Neuronal stem cell (in vitro differentiated cells): Measurements from ENCODE around the gene REC114.

Experiments used
- DNase-seq: peaks from one replicate; pipeline ENCODE4 v3.0.0-alpha.2; 2013; ENCODE audit warnings: low spot score
- H2AFZ ChIP-seq: one replicate; pipeline ENCODE4 v1.6.1; 2013; ENCODE audit warnings: mild to moderate bottlenecking, low read length, inconsistent platforms
- H2AK5ac ChIP-seq: 2 replicates; pipeline ENCODE4 v1.6.1; 2013; ENCODE audit warnings: low read depth, mild to moderate bottlenecking, inconsistent platforms, low read length, moderate library complexity, mixed read lengths
- H2BK120ac ChIP-seq: 2 replicates; pipeline ENCODE4 v1.6.1; 2013; ENCODE audit warnings: low read depth, mild to moderate bottlenecking, inconsistent platforms, low read length, moderate library complexity, mixed read lengths
- H2BK12ac ChIP-seq: one replicate; pipeline ENCODE4 v1.6.1; 2013; ENCODE audit warnings: low read length, inconsistent platforms
- H2BK15ac ChIP-seq: 2 replicates; pipeline ENCODE4 v1.6.1; 2013; ENCODE audit warnings: mild to moderate bottlenecking, low read length, inconsistent platforms, mixed read lengths
- H2BK5ac ChIP-seq: one replicate; pipeline ENCODE4 v1.6.1; 2013; ENCODE audit warnings: inconsistent platforms, mild to moderate bottlenecking, low read length, moderate library complexity
- H3K14ac ChIP-seq: one replicate; pipeline ENCODE4 v1.6.1; 2013; ENCODE audit warnings: low read length, inconsistent platforms
- H3K18ac ChIP-seq: 2 replicates; pipeline ENCODE4 v1.6.1; 2013; ENCODE audit warnings: low read length, inconsistent platforms
- H3K23ac ChIP-seq: 2 replicates; pipeline ENCODE4 v1.6.1; 2013; ENCODE audit warnings: low read depth, mild to moderate bottlenecking, mixed read lengths, low read length, inconsistent platforms; ENCODE audit not compliant: poor library complexity
- H3K27ac ChIP-seq: replicated peaks from 3 replicates; pipeline ENCODE4 v1.5.1; 2013; ENCODE audit warnings: low read length, inconsistent platforms
- H3K27me3 ChIP-seq, 3 experiments: 2 replicates each; pipeline ENCODE4 v1.6.1; 2013; ENCODE audit warnings: low read length in 3 of 3, mild to moderate bottlenecking in 2 of 3, inconsistent platforms in 1 of 3, low read depth in 1 of 3, mixed read lengths in 1 of 3, moderate library complexity in 1 of 3; ENCODE audit not compliant: control insufficient read depth in 3 of 3, insufficient read depth in 3 of 3
- H3K36me3 ChIP-seq, 2 donors: replicated peaks in 1 of 2; 2 replicates each; pipeline ENCODE4 v1.6.1; 2013; ENCODE audit warnings: low read length in 2 of 2; ENCODE audit not compliant: control insufficient read depth in 2 of 2, insufficient read depth in 2 of 2
- H3K4ac ChIP-seq: 2 replicates; pipeline ENCODE4 v1.6.1; 2013; ENCODE audit warnings: inconsistent platforms, mild to moderate bottlenecking, low read length, moderate library complexity
- H3K4me1 ChIP-seq, 2 donors: 1 replicate in 1 of 2; 2 replicates in 1 of 2; pipeline ENCODE4 v1.6.1; 2013; ENCODE audit warnings: low read length in 2 of 2, low read depth in 1 of 2; ENCODE audit not compliant: control insufficient read depth in 2 of 2, insufficient read depth in 1 of 2
- H3K4me2 ChIP-seq: one replicate; pipeline ENCODE4 v1.6.1; 2013; ENCODE audit warnings: mild to moderate bottlenecking, low read length, inconsistent platforms; ENCODE audit not compliant: insufficient read depth, poor library complexity, severe bottlenecking
- H3K4me3 ChIP-seq, 2 donors: 2 replicates each; pipeline ENCODE4 v1.5.1; 2013; ENCODE audit warnings: low read length in 2 of 2, mild to moderate bottlenecking in 2 of 2, inconsistent platforms in 1 of 2, moderate library complexity in 1 of 2
- H3K79me1 ChIP-seq: one replicate; pipeline ENCODE4 v1.6.1; 2013; ENCODE audit warnings: low read depth, mild to moderate bottlenecking, inconsistent platforms, low read length, moderate library complexity
- H3K9ac ChIP-seq: one replicate; pipeline ENCODE4 v1.6.1; 2013; ENCODE audit warnings: mild to moderate bottlenecking, low read depth, low read length, inconsistent platforms; ENCODE audit not compliant: poor library complexity
- H3K9me3 ChIP-seq, 2 donors: replicated peaks in 1 of 2; 2 replicates each; pipeline versions ENCODE3 to v1.6.1; 2013; ENCODE audit warnings: low read length in 2 of 2, mild to moderate bottlenecking in 2 of 2, inconsistent platforms in 1 of 2, low read depth in 1 of 2, mixed read lengths in 1 of 2, moderate library complexity in 1 of 2; ENCODE audit not compliant: control insufficient read depth in 2 of 2, insufficient read depth in 1 of 2
- H4K8ac ChIP-seq: one replicate; pipeline ENCODE4 v1.6.1; 2013; ENCODE audit warnings: low read depth, mild to moderate bottlenecking, inconsistent platforms, low read length, moderate library complexity
- H4K91ac ChIP-seq: one replicate; pipeline ENCODE4 v1.6.1; 2013; ENCODE audit warnings: low read length, low read depth, mild to moderate bottlenecking, inconsistent platforms; ENCODE audit not compliant: poor library complexity
- WGBS, 2 donors: extraction: QIAGEN DNeasy Blood & Tissue Kit; methylation state at CpG; one replicate each; pipeline ENCODE4 v1.1.7; 2013; ENCODE audit warnings: missing lambda C conversion rate in 2 of 2, mixed read lengths in 1 of 2; ENCODE audit not compliant: insufficient read length in 2 of 2, insufficient replicate concordance in 1 of 2; ENCODE audit errors: extremely low coverage in 2 of 2; 5-methylcytosine and 5-hydroxymethylcytosine counted together

Gene REC114

GRCh38 chr15:73593304-73594074 lies 150.5 kb downstream of the REC114 start:
- no peak overlapping the region for H2BK120ac ChIP-seq
- H3K4me2 ChIP-seq: no peak overlapping the region
- no peak overlapping the region for H2AFZ ChIP-seq
- H2BK5ac ChIP-seq: no peak overlapping the region
- H2BK15ac ChIP-seq: no peak overlapping the region
- H3K36me3 ChIP-seq: peaks cover 8 to 49% of the 10 kb centered on the region in 2 donors
- no peak overlapping the region for H3K4me3 ChIP-seq
- H3K18ac ChIP-seq: no peak overlapping the region
- H3K14ac ChIP-seq: no peak overlapping the region
- peaks cover 2 to 22% of the 10 kb centered on the region in 2 donors for H3K4me1 ChIP-seq
- H4K8ac ChIP-seq: no peak overlapping the region
- no peaks in the 10 kb centered on the region for H3K79me1 ChIP-seq
- no CpG with 5 or more reads among the region's 9 CpGs for WGBS, 2 donors
- H3K4ac ChIP-seq: no peak overlapping the region
- no peak overlapping the region for H3K27ac ChIP-seq
- H4K91ac ChIP-seq: no peak overlapping the region
- H3K27me3 ChIP-seq: no peaks in the 10 kb centered on the region
- no peaks in the 10 kb centered on the region for H3K9me3 ChIP-seq
- H2BK12ac ChIP-seq: no peak overlapping the region
- H3K9ac ChIP-seq: no peak overlapping the region
- DNase-seq: no peak
- no peak overlapping the region for H3K23ac ChIP-seq
- no peak overlapping the region for H2AK5ac ChIP-seq

GRCh38 chr15:73594109-73594508 lies 151.1 kb downstream of the REC114 start:
- H3K14ac ChIP-seq: no peak overlapping the region
- no peak overlapping the region for H3K9ac ChIP-seq
- no peaks in the 10 kb centered on the region for H3K27me3 ChIP-seq
- H3K9me3 ChIP-seq: no peaks in the 10 kb centered on the region
- no peak overlapping the region for H4K8ac ChIP-seq
- no peak overlapping the region for H3K18ac ChIP-seq
- H2AK5ac ChIP-seq: no peak overlapping the region
- H3K27ac ChIP-seq: no peak overlapping the region
- no peak for DNase-seq
- no peak overlapping the region for H2BK5ac ChIP-seq
- H3K4ac ChIP-seq: no peak overlapping the region
- no peak overlapping the region for H2BK120ac ChIP-seq
- H3K4me3 ChIP-seq: no peak overlapping the region
- no CpG with 5 or more reads among the region's 2 CpGs for WGBS, 2 donors
- peaks cover 2 to 27% of the 10 kb centered on the region in 2 donors for H3K4me1 ChIP-seq
- H2BK12ac ChIP-seq: no peak overlapping the region
- no peak overlapping the region for H2AFZ ChIP-seq
- H2BK15ac ChIP-seq: no peak overlapping the region
- no peaks in the 10 kb centered on the region for H3K79me1 ChIP-seq
- no peak overlapping the region for H3K4me2 ChIP-seq
- no peak overlapping the region for H4K91ac ChIP-seq
- no peak overlapping the region for H3K23ac ChIP-seq
- H3K36me3 ChIP-seq: peaks cover 5 to 42% of the 10 kb centered on the region in 2 donors

- Histone ChIP-seq H3K18ac (no peak overlapping the region), H2BK12ac (no peak overlapping the region), H3K27me3 (no peaks in the 10 kb centered on the region), H4K91ac (no peak overlapping the region), H3K9me3 (no peaks in the 10 kb centered on the region), H3K4ac (no peak overlapping the region), H3K4me1 (peaks cover 8 to 33% of the 10 kb centered on the region in 2 donors), H2BK5ac (no peak overlapping the region), H3K79me1 (no peaks in the 10 kb centered on the region), H3K23ac (no peak overlapping the region), H4K8ac (no peak overlapping the region), H3K14ac (no peak overlapping the region), H3K9ac (no peak overlapping the region), H2BK15ac (no peak overlapping the region), H2BK120ac (no peak overlapping the region), H3K4me2 (no peak overlapping the region), H3K4me3 (no peak overlapping the region), H2AK5ac (no peak overlapping the region), H3K27ac (peak overlapping the region; percentile 21), H2AFZ (no peak overlapping the region), H3K36me3 (peaks cover 5 to 22% of the 10 kb centered on the region in 2 donors)
- DNase-seq: no peak
- no CpG with 5 or more reads among the region's 1 CpG for WGBS, 2 donors
Measured at GRCh38 chr15:73596174-73596573, 153.2 kb downstream of the REC114 start.

- no peak overlapping the region for H3K23ac ChIP-seq
- peak overlapping the region; percentile 44 for H3K18ac ChIP-seq
- no peak overlapping the region for H2BK120ac ChIP-seq
- H2BK5ac ChIP-seq: no peak overlapping the region
- H2AFZ ChIP-seq: no peak overlapping the region
- peak overlapping the region in 1 of 2 donors; percentile 9 for H3K4me3 ChIP-seq
- peaks cover under 1 to 13% of the 10 kb centered on the region in 2 donors for H3K36me3 ChIP-seq
- H3K27ac ChIP-seq: peak overlapping the region; percentile 26
- peaks cover 17 to 38% of the 10 kb centered on the region in 2 donors for H3K4me1 ChIP-seq
- no peak overlapping the region for H2BK12ac ChIP-seq
- no peak overlapping the region for H3K4ac ChIP-seq
- H2BK15ac ChIP-seq: no peak overlapping the region
- no peaks in the 10 kb centered on the region for H3K79me1 ChIP-seq
- H3K9ac ChIP-seq: no peak overlapping the region
- WGBS, 2 donors: no CpG with 5 or more reads among the region's 21 CpGs
- no peak overlapping the region for H3K4me2 ChIP-seq
- no peaks in the 10 kb centered on the region for H3K9me3 ChIP-seq
- no peak overlapping the region for H4K8ac ChIP-seq
- H2AK5ac ChIP-seq: no peak overlapping the region
- no peak for DNase-seq
- H4K91ac ChIP-seq: no peak overlapping the region
- no peaks in the 10 kb centered on the region for H3K27me3 ChIP-seq
- no peak overlapping the region for H3K14ac ChIP-seq
Measured at GRCh38 chr15:73597036-73597638, 154.2 kb downstream of the REC114 start.
